Motor neuron (in vitro differentiated cells): ENCODE results near the gene SLIT2. TPM values are rescaled to one million over a fixed set of nuclear protein-coding genes. Genes with fewer than 3 reads are reported as not detected.

ENCODE experiments used
- ATAC-seq, 8 experiments: fragments of 200-7000 bp; cut with Tn5 transposase; replicated peaks in 6 of 8; 2 replicates each; pipeline ENCODE4 v1.8.0; 2021; ENCODE audit warnings: mild to moderate bottlenecking in 8 of 8, moderate library complexity in 8 of 8
- H3K27ac ChIP-seq, 2 donors: fragments of 250-450 bp; sonication (Bioruptor Pico); 2 replicates each; pipeline ENCODE4 v1.9.0; 2021; ENCODE audit warnings: antibody characterized with exemption in 2 of 2, mild to moderate bottlenecking in 2 of 2, moderate library complexity in 1 of 2
- H3K4me1 ChIP-seq, 2 donors: fragments of 250-450 bp; sonication (Bioruptor Pico); replicated peaks in 1 of 2; 2 replicates each; pipeline ENCODE4 v1.6.1; 2021; ENCODE audit warnings: antibody characterized with exemption in 2 of 2, mild to moderate bottlenecking in 2 of 2, moderate library complexity in 1 of 2
- H3K4me3 ChIP-seq, 5 donors: fragments of 250-450 bp; sonication (Bioruptor Pico); 2 replicates each; pipeline ENCODE4 v1.9.0; 2021; ENCODE audit warnings: antibody characterized with exemption in 5 of 5, mild to moderate bottlenecking in 5 of 5, moderate library complexity in 4 of 5
- WGBS, 10 experiments: fragments of 450-650 bp; shearing (Covaris generic); methylation state at CpG; one replicate each; pipeline ENCODE4 v1.0.0; 2022; 5-methylcytosine and 5-hydroxymethylcytosine counted together
- in situ Hi-C, 9 experiments: fragments of 400-800 bp; cut with MboI; loops; one replicate each; pipeline ENCODE4 v1.15.0; 2021; ENCODE audit warnings: low sequenced_read_pairs in 9 of 9, low pct_unique_long_range_greater_than_20kb in 2 of 9; ENCODE audit not compliant: unreplicated experiment in 9 of 9
- total RNA-seq, 8 experiments: library from RNA; unstranded; fragments of 300-600 nt; gene quantifications; 2 replicates each; pipeline versions ENCODE4 v1.2.3 to v1.2.4, GENCODE V29; 2022

SLIT2 gene
- total RNA-seq, 8 experiments from 2014 or later = 31.0 to 178 (median 107) TPM

GRCh38 chr4:20289782-20290181 lies 38.1 kb downstream of the SLIT2 start:
- peak in 1 of 8 experiments; percentile 28 for ATAC-seq
- in situ Hi-C loops = no loop called here
- 20 to 92% (median 57%) methylated on average over 1 to 3 of the region's 3 CpGs; no CpG with 5 or more reads in 5 of the 10 experiments for WGBS, 10 experiments
- Histone ChIP-seq H3K27ac (no peak overlapping the region), H3K4me1 (peaks cover 10 to 11% of the 10 kb centered on the region in 2 donors), H3K4me3 (no peak overlapping the region)

GRCh38 chr4:20292739-20293138 lies 41.0 kb downstream of the SLIT2 start:
- 80 to 100% (median 98%) methylated on average over 1 to 3 of the region's 3 CpGs; no CpG with 5 or more reads in 2 of the 10 experiments for WGBS, 10 experiments
- ATAC-seq = no peak
- H3K4me3 ChIP-seq = no peak overlapping the region
- H3K4me1 ChIP-seq = peaks cover 4 to 10% of the 10 kb centered on the region in 2 donors
- in situ Hi-C loops = no loop called here
- H3K27ac ChIP-seq = no peak overlapping the region

GRCh38 chr4:20297261-20297660 lies 45.6 kb downstream of the SLIT2 start:
- WGBS, 10 experiments = 0 to 92% (median 63%) methylated on average over 1 to 2 of the region's 2 CpGs; no CpG with 5 or more reads in 1 of the 10 experiments
- in situ Hi-C loops = no loop called here
- Histone ChIP-seq H3K4me3 (no peak overlapping the region), H3K4me1 (peaks cover 5 to 14% of the 10 kb centered on the region in 2 donors), H3K27ac (no peak overlapping the region)
- no peak for ATAC-seq

GRCh38 chr4:20297783-20298182 lies 46.1 kb downstream of the SLIT2 start:
- in situ Hi-C loops = no loop called here
- ATAC-seq = peak in 1 of 8 experiments; percentile 79
- no peak overlapping the region for H3K4me3 ChIP-seq
- H3K27ac ChIP-seq = no peak overlapping the region
- WGBS, 10 experiments = 70 to 100% (median 88%) methylated on average over 1 to 5 of the region's 6 CpGs; no CpG with 5 or more reads in 1 of the 10 experiments
- peaks cover 10 to 18% of the 10 kb centered on the region in 2 donors for H3K4me1 ChIP-seq

- no peak for ATAC-seq
- H3K27ac ChIP-seq = no peak overlapping the region
- in situ Hi-C loops = no loop called here
- no peak overlapping the region for H3K4me3 ChIP-seq
- H3K4me1 ChIP-seq = peaks cover 10 to 18% of the 10 kb centered on the region in 2 donors
These were observed 46.8 kb downstream of the SLIT2 start for GRCh38 chr4:20298455-20298854.

- Histone ChIP-seq H3K4me1 (peaks cover 10 to 18% of the 10 kb centered on the region in 2 donors), H3K27ac (no peak overlapping the region), H3K4me3 (no peak overlapping the region)
- in situ Hi-C loops = no loop called here
- no peak for ATAC-seq
These were observed 47.3 kb downstream of the SLIT2 start for GRCh38 chr4:20298986-20299385.

DNA sequence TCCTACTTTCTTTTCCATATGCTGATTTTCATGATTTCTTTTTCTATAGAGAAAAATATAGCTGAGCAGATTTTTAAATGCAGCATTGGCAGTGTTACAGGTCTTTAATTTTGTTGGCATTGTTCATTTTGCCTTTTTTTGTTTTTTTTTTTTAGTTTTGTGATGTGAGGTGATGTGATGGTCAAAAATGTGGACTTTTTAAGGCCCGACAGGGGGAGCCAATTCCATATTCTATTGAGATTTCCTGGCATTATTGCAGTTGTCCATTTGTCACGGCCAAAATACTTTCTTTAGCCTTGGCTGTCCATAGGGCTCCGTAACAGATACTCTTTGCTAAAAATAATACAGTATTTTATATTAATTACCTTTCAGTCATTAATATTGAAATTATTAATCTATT lies 47.8 kb downstream of the SLIT2 start:
- Histone ChIP-seq H3K4me3 (no peak overlapping the region), H3K4me1 (peaks cover 10 to 18% of the 10 kb centered on the region in 2 donors), H3K27ac (no peak overlapping the region)
- in situ Hi-C loops = no loop called here
- 21 to 80% (median 61%) methylated on average over 1 to 3 of the region's 3 CpGs; no CpG with 5 or more reads in 1 of the 10 experiments for WGBS, 10 experiments
- ATAC-seq = peak in 2 of 8 experiments; percentile 18 to 64

DNA sequence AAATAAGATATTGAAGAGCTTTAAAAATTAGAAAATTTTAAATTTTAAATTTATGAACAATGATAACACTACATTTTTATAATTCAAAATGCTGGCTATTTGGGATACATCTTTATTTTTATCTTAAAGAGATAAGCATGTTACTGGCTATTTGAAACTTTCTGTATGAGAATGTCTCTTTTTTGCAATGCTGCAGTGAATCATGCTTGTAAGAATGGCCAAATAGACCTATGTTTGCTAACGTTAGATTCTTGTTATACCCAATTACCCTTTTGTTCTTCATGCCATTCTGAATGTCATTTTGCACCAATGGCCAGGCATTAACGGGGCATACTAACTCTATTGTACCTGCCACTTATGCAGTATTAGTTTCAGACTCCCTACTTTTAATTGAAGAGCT lies 49.5 kb downstream of the SLIT2 start:
- ATAC-seq = no peak
- Histone ChIP-seq H3K4me3 (no peak overlapping the region), H3K4me1 (peaks cover 10 to 18% of the 10 kb centered on the region in 2 donors), H3K27ac (no peak overlapping the region)
- WGBS, 10 experiments = 22 to 100% (median 57%) methylated on average over 1 to 2 of the region's 2 CpGs
- in situ Hi-C loops = loop anchor here in 2 of 9 experiments (25.0 kb wide), 1 partner anchor 386 kb away; no protein-coding TSS in a partner anchor
